ENCODE data around the gene CALB2.

DNA sequence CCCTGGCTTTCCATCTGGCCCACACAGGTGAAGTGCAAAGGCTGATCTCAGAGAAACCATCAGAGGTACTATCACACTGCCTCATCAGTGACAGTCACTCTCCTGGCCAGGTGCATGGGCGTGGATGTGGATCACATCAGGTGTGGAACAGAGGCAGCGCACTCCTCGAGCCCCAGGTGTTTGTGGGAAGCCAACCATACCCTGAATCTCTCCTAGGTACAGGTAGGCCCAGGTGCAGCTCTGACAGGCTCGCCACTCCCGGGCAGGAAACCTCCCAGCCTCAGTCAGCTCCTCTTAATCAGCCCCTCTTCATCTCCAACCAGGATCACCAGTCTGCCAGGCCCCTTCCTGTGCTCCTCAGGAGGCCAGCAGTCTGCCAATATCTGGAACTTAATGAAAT, 51.6 kb downstream of the CALB2 start:
- TF ChIP-seq, protein P1, sequence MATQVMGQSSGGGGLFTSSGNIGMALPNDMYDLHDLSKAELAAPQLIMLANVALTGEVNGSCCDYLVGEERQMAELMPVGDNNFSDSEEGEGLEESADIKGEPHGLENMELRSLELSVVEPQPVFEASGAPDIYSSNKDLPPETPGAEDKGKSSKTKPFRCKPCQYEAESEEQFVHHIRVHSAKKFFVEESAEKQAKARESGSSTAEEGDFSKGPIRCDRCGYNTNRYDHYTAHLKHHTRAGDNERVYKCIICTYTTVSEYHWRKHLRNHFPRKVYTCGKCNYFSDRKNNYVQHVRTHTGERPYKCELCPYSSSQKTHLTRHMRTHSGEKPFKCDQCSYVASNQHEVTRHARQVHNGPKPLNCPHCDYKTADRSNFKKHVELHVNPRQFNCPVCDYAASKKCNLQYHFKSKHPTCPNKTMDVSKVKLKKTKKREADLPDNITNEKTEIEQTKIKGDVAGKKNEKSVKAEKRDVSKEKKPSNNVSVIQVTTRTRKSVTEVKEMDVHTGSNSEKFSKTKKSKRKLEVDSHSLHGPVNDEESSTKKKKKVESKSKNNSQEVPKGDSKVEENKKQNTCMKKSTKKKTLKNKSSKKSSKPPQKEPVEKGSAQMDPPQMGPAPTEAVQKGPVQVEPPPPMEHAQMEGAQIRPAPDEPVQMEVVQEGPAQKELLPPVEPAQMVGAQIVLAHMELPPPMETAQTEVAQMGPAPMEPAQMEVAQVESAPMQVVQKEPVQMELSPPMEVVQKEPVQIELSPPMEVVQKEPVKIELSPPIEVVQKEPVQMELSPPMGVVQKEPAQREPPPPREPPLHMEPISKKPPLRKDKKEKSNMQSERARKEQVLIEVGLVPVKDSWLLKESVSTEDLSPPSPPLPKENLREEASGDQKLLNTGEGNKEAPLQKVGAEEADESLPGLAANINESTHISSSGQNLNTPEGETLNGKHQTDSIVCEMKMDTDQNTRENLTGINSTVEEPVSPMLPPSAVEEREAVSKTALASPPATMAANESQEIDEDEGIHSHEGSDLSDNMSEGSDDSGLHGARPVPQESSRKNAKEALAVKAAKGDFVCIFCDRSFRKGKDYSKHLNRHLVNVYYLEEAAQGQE (IDR thresholded peaks at IDR 0.05; ENCODE audit: low read depth), result no peak
- no peak for TF ChIP-seq CEBPB (IDR thresholded peaks at IDR 0.05)
- TF ChIP-seq EP300 (IDR thresholded peaks at IDR 0.05; ENCODE audit: borderline replicate concordance), result no peak
- no peak for TF ChIP-seq YY1 (IDR thresholded peaks at IDR 0.05; ENCODE audit: low read depth)
- no peak for TF ChIP-seq EGR1 (IDR thresholded peaks at IDR 0.05)
- TF ChIP-seq RAD21 (IDR thresholded peaks at IDR 0.05; ENCODE audit: low read depth), result no peak
- TF ChIP-seq, protein P2, sequence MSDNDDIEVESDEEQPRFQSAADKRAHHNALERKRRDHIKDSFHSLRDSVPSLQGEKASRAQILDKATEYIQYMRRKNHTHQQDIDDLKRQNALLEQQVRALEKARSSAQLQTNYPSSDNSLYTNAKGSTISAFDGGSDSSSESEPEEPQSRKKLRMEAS (IDR thresholded peaks at IDR 0.05), result no peak
- no peak for TF ChIP-seq TAF1 (IDR thresholded peaks at IDR 0.05; ENCODE audit: low read depth)
- no peak for TF ChIP-seq TCF12 (IDR thresholded peaks at IDR 0.05; ENCODE audit: low read depth)
- TF ChIP-seq ZBTB7A (IDR thresholded peaks at IDR 0.05; ENCODE audit: low read depth), result no peak
- no peak for TF ChIP-seq TEAD4 (IDR thresholded peaks at IDR 0.05)
- TF ChIP-seq NFIC (IDR thresholded peaks at IDR 0.05), result no peak
- TF ChIP-seq FOXM1 (IDR thresholded peaks at IDR 0.05; ENCODE audit: borderline replicate concordance, low read depth), result no peak

Data from Ishikawa (cell line).